ENCODE results near the gene PFKFB1.

PFKFB1 gene

DNA sequence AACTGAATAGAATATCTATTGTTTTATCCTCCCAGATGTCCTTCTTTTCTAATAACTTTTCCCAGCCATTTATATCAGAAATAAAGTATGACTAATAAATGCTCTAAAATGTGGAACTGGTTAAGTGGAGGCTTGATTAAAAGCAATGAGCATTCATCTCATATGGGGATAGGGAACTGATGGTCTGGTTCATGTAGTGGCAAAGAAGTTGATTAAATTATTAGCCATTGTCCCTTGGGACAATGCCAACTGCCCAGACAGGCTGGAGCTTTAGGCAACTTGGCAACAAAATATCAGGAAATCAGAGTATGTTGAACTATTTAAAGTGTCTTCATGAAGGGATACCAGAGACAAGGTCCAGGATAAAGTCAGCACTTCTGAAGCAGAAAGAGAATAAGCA lies 49.2 kb downstream of the PFKFB1 start:
- in situ Hi-C loops (cut with HindIII; ENCODE audit: low sequenced_read_pairs) = no loop called here
- no peak overlapping the region for H3K4me3 ChIP-seq (ENCODE audit: low read depth, low read length)
- DNase-seq (ENCODE audit: low read depth) = no peak
- TF ChIP-seq CTCF (IDR thresholded peaks at IDR 0.05; ENCODE audit: low read depth, low read length, missing control alignments) = no peak

DNA sequence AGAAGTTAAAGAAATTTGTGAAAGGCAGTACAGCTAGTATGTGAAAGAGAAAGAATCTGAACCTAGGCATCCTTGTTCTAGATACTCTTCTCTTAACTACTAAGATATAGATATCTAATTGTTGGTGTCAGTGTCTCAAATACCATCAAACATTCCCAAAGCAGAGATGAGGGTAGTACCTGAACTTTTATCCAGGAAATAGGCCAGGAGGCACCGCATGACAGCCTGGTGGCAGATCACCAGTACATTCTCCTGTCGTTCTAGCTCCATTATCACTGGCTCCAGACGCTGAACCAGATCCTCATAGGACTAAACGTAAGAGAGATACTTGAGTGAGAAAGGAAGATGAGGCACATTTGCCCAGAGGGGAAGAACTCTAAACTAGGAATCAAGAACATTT lies 56.6 kb downstream of the PFKFB1 start:
- H3K4me3 ChIP-seq (ENCODE audit: low read depth, low read length) = no peak overlapping the region
- no peak for TF ChIP-seq CTCF (IDR thresholded peaks at IDR 0.05; ENCODE audit: low read depth, low read length, missing control alignments)
- no peak for DNase-seq (ENCODE audit: low read depth)
- in situ Hi-C loops (cut with HindIII; ENCODE audit: low sequenced_read_pairs) = no loop called here

GRCh38 chrX:54935306-54935705 lies 58.7 kb downstream of the PFKFB1 start:
- in situ Hi-C loops (cut with HindIII; ENCODE audit: low sequenced_read_pairs) = no loop called here
- no peak for TF ChIP-seq CTCF (IDR thresholded peaks at IDR 0.05; ENCODE audit: low read depth, low read length, missing control alignments)
- no peak for DNase-seq (ENCODE audit: low read depth)

DNA sequence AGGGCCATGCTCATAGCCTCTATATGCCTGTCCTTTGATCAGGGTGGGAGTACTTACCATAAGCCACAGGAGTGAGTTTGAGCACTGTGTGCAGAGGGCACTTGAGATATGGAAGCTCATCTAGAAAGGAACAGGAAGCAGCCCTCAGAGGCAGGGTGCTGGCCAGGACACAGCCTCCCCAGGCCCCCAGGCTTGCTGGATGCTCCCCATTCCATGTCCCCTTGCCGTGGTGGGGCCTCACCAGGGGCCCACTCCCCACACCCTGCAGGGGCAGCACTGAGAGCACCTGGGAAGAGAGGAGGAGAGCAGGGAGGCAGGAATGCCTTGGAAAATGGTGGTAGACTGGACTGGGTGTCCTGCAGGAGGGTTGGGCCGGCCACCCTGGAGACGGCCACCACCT lies 59.1 kb downstream of the PFKFB1 start:
- in situ Hi-C loops (cut with HindIII; ENCODE audit: low sequenced_read_pairs) = no loop called here
- DNase-seq (ENCODE audit: low read depth) = no peak
- TF ChIP-seq CTCF (IDR thresholded peaks at IDR 0.05; ENCODE audit: low read depth, low read length, missing control alignments) = no peak
- H3K4me3 ChIP-seq (ENCODE audit: low read depth, low read length) = no peak overlapping the region

More at GRCh38 chrX:54935306-54935705, 58.7 kb downstream of the PFKFB1 start:
- no peak overlapping the region for H3K4me3 ChIP-seq (ENCODE audit: low read depth, low read length)

DNA sequence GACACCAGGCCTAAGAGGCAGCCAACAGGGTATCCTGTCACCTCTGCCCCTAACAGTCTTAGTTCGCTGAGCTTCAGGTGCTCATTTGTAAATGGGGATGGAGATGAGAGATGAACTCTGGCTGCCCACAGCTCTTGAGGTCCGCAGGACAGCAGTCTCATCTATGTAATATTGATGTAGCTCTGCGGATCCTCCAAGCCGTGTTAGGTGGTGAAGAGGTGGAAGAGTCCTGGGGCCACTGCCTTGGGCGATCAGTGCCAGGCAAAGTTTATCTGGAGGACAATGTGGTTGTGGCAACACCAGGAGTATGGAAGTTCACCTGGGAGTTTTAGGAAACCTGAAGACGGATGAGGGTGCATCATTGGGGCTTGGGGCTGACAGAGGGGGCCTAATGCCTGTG lies 59.9 kb downstream of the PFKFB1 start:
- TF ChIP-seq CTCF (IDR thresholded peaks at IDR 0.05; ENCODE audit: low read depth, low read length, missing control alignments) = no peak
- no peak for DNase-seq (ENCODE audit: low read depth)
- no peak overlapping the region for H3K4me3 ChIP-seq (ENCODE audit: low read depth, low read length)

GRCh38 chrX:54933150-54933826 lies 60.7 kb downstream of the PFKFB1 start:
- in situ Hi-C loops (cut with HindIII; ENCODE audit: low sequenced_read_pairs) = no loop called here
- no peak overlapping the region for H3K4me3 ChIP-seq (ENCODE audit: low read depth, low read length)
- TF ChIP-seq CTCF (IDR thresholded peaks at IDR 0.05; ENCODE audit: low read depth, low read length, missing control alignments) = no peak
- DNase-seq (ENCODE audit: low read depth) = no peak

More for the DNA sequence above, 59.9 kb downstream of the PFKFB1 start:
- in situ Hi-C loops (cut with HindIII; ENCODE audit: low sequenced_read_pairs) = no loop called here

All from astrocyte of the cerebellum (primary cell).